HG02970 (cell line): ENCODE data around the gene ZCCHC2.

Source experiments
- ATAC-seq: cut with Tn5 transposase; IDR thresholded peaks from one replicate; pipeline ENCODE4 v1.9.1; 2021; ENCODE audit warnings: mild to moderate bottlenecking, moderate library complexity, moderate number of reproducible peaks; ENCODE audit not compliant: unreplicated experiment, low FRiP score

ZCCHC2 gene

DNA sequence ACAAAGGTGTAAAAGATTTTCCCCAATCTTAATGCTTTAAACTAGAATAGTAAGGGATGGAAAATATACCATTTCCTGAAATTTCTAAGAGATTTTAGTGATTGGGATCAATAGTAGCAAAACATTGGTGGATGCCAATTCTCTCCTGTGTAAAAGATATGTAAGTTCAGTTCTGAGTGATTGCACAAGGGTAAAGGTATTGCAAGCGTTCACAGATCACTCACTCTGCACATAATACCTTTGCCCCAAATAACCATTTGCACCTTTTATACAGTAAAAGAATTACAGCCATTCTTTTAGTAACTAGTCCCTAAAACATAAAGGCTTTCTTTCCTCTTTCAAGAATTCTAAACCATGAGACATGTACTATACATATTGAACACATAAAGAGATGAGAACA is 13.0 kb upstream of the ZCCHC2 start:
- ATAC-seq, result no peak

- ATAC-seq, result no peak
Measured at GRCh38 chr18:62510789-62511188, 12.0 kb upstream of the ZCCHC2 start.

DNA sequence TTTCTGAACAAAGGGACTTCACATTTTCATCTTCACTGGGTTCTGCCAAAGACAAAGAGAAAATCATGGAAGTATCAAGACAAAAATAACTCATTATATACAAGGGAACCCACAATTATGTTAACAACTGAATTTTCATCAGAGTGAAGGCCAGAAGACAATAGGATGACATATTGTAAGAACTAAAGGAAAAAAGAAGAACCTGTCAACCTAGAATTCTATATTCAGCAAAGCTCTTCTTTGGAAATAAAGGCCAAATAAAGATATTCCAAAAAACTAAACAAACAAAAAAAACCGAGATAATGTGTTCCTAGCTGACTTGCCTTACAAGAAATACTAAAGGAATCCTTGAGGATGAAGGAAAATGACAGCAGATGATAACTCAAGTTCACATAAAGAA is 10.3 kb upstream of the ZCCHC2 start:
- ATAC-seq, result no peak

DNA sequence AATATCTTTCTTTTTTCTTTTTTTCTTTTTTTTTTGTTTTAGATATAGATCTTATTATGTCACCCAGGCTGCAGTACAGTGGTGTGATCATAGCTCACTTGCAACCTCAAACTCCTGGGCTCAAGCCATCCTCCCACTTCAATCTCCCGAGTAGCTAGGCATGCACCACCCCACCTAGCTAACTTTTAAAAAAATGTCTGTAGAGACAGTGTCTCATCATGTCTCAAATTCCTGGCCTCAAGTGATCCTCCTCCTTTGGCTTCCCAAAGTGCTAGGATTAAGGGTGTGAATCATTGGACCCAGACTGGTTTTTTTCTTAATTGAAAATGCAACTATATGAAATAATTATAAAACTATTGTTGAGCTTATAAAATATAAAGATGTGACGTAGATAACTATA is 9.8 kb upstream of the ZCCHC2 start:
- no peak for ATAC-seq

- ATAC-seq, result no peak
Measured at GRCh38 chr18:62514570-62514969, 8.3 kb upstream of the ZCCHC2 start.

GRCh38 chr18:62516242-62516641 is 6.6 kb upstream of the ZCCHC2 start:
- ATAC-seq, result no peak

GRCh38 chr18:62518460-62519375 is 4.1 kb upstream of the ZCCHC2 start:
- no peak for ATAC-seq

DNA sequence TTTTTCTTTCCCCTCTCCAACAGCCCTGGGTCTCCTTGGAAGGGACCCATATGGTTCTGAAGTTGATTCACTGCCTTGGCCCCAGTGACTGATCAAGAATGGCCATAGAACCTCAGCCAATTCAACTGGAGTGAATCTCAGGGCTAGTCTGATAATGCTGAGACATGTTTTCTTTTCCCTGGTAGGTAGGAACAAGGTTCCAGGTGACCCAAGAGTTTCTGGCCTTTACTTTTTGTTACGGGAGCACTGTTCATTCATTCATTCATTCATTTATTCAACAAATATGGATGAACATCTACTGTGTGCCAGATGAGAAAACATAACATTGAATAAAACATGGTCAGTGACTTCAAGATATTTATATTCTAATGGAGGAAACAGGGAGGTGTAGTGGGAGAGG is 3.1 kb upstream of the ZCCHC2 start:
- ATAC-seq, result no peak

DNA sequence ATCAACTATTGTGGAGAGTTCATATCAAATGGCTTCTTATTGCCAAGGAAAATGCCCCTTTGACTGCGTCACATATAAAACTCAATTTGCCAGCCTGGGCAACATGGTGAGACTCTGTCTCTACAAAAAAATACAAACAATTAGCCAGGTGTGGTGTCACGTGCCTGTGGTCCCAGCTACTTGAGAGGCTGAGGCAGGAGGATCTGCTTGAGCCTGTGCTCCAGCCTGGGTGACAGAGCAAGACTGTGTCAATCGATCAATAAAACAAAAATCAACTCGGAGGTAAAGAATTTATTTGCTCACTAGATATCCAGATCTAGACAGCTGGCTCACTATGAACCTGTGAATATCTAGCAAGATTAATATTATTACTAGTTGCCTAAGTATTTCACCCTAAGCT is 1.7 kb upstream of the ZCCHC2 start:
- ATAC-seq, result no peak

DNA sequence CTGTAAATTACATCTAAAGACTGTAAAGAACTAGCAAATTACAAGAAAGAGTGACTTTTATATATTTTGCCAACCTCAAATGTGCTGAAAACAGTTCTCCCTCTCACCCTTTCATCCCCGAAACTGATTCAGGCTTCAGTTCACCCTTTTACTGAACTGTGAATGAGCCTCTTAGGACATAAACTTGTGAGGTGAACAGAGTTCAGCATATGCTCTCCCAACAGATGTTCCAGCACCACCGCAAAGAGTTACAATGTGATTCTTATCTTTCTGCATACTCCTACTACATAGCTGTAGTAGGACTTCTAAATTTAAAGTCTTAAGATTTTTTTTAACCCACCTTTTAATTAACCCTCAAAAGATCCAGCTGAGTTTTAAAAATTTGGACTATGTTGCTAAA is 1.2 kb upstream of the ZCCHC2 start:
- ATAC-seq, result no peak

DNA sequence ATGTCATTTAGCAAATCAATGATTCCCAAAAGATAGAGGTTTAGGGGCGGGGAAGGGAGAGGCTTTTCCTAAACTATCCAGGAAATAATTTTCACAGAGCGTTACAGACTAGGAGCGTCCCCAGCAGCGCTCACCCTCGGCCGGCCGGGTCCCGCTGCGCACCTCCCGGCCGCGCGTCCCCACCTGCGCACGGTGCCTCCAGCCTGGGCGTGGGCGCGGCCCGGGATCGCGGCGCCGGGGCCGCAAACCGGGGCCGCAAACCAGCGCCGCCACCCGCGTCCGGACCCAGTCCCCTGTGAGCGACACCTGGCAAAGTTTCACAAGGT is 684 bp upstream of the ZCCHC2 start:
- ATAC-seq, result peak; percentile 5

GRCh38 chr18:62523255-62523588 is 397 bp downstream of the ZCCHC2 start:
- peak; percentile 0 for ATAC-seq

GRCh38 chr18:62523631-62524439 is 1.0 kb downstream of the ZCCHC2 start:
- ATAC-seq, result peak; percentile 1

GRCh38 chr18:62524440-62525200 is 1.8 kb downstream of the ZCCHC2 start:
- peak; percentile 0 for ATAC-seq

DNA sequence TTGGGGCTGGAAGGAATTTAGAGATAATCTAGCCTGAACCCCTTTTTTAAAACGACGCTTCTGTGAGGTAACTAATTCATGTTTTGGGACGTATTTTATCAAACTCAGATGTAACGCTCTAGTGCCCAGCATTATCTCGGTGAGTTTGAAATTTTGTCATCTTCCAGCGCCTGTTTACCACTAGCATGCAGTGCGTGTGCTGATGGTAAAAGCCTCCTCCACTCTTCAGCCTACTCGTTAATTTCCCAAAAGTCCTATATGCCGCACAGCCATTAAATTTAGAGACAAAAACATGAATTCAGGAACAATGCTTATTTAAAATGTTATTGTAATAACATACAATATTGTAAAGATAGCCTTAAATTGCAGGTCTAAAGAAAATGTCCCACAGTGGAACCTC is 2.8 kb downstream of the ZCCHC2 start:
- ATAC-seq, result no peak

GRCh38 chr18:62526098-62527025 is 3.5 kb downstream of the ZCCHC2 start:
- ATAC-seq, result peak; percentile 19

- ATAC-seq, result no peak
Measured at GRCh38 chr18:62529597-62529996, 6.8 kb downstream of the ZCCHC2 start.

DNA sequence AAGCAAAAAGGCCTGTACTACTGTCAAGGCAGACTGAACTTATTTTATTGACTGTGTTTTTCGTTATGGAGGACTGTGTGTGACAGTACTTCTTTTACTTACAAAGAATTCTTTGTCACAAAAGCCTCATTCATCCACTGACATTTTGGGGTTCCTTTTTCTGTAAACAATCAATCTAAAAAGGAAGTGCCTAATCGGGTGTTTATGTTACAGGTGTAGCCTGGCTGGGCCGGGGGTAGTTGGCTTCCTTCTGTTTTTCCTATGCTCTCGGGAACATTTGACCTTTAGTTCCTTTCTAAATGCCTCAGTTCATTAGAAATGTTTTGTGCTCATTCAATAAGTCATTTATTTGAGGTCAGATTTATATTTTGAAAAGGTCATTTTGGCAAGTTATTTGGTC is 8.3 kb downstream of the ZCCHC2 start:
- ATAC-seq, result no peak

- no peak for ATAC-seq
Measured at GRCh38 chr18:62531931-62532330, 9.1 kb downstream of the ZCCHC2 start.

- no peak for ATAC-seq
Measured at GRCh38 chr18:62536005-62536404, 13.2 kb downstream of the ZCCHC2 start.
